ENCODE results near the gene CNIH2.

The CNIH2 gene

DNA sequence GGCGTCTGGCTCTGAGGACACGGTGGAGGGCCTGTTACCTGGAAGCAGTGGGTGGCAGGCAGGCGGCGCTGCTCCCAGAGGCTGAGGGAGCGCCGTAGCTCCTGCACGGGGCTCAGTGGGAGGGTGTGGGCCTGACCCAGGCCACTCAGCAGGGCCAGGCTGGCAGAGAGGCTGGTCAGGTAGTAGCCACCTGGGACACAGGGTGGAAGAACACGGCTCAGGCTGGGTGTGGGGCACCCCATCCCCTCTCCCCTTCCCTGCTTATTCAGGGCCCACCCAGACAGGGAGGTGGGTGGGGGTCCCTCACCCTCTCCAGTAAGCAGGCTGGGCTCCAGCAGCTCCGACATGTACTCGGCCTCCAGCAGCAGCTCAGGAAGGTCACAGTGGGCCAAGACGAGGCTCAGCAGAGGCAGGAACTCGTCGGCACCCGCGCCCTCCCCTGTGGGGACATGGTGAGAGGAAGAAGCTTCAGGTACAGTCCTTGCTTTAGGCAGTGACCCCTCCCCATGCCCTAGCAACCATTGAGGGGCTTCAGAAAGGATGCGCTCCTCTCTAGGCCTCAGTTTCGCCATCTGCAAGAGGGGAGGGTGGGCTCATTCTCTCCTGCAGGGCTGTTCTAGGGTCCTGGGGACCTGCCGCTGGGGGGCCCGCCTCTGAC is 55.4 kb downstream of the CNIH2 start:
- no peak for DNase-seq

Data from Kasumi-1 (cell line).